Ammon's horn (tissue), 1 donor: Measurements from ENCODE around the gene CFAP210.

ENCODE experiments used
- DNase-seq: peaks from one replicate; pipeline ENCODE4 v3.0.0-alpha.2; 2016; ENCODE audit warnings: low spot score

The CFAP210 gene, protein sequence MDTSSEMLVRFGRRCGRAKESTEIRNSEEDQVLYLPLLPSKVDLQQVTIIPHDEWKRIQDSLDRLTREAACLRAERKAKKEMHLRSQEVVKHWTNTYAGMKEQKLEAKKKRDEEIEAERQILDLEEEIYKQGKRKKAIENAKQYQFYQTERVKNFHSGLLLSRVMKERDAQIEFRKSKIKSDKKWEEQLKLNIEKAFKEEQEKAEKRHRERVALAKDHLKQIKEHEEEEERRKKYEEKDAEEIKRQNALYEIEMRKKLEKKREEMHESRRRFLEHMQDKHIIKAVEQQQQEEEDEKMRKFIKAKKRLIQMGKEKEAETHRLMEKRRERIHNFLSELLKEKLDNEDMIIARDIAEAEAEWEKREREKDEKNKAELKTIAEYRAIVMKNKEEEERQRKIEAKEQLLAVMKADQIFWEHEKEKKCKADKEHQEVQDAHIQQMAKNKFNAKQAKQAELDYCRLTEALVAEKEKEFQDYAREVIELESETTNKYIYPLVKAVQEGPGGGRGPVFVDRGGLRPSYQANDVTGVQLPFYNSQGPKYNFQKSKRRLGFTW

DNA sequence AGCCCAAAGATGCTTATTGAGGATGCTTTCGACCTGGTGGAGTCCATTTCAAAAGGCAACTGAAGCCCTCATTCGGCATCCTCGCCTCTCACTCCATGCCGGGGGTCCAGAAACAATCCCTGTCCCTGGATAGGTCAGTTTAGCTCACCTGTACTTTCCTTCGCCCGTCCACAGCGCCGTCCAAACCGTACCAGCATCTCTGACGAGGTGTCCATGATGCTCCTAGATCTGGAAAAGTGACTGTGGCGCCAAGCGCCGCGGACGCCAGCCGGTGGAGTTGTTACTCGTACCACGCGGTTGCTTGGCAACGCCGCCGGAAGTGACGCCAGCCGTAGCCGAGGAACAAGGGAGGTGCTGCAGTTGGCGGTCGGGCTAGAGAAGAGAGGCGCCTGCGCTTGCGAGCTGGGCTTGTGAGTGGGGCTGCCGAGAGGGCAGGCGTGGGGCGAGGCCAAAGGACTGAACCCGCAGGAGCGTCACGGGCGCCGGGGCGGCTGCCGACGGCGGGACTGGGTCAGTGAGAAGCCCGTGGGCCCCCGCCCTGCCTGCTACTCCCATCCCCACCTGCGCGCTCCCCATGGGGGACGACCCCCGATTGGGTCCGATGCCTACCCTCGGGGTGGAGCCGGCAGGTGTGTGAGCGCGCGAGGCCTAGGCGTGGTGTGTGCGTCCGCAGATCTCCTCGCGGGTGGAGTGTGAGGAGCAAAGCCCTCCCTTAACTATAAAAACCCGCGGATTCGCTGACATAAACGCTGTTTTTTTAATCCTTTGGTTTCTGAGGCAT is at the start of gene CFAP210, which contains the start of gene PHOSPHO2:
CFAP210 (minus strand) TSS at position 293 of the 781 bp plus-strand sequence; CDS start at position 215, 78 bp downstream.
PHOSPHO2 (plus strand) TSS at position 357 of the 781 bp plus-strand sequence. CDS start 6,503 bp downstream, outside the sequence.
- peak; percentile 99 for DNase-seq

DNA sequence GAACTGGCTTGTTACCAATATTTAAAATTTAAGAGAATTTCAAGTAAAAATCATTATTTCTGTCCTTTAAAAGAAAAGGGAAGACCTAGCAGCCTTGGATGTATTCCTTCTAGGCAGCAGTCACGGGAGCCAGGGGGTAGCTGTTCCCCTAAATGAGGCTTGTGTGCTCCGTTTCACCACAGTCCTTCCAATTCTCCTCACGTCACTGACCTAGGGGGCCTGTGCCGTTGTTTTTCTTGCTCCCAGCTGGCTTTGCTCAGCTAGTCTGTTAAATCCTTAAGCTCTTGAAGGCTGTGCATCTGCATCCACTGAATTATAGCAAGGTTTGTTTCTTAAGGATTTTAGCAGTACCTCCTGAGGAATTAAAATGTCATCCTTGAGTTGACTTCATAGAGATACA is 49.3 kb upstream of the CFAP210 start:
- DNase-seq, result peak; percentile 68

DNA sequence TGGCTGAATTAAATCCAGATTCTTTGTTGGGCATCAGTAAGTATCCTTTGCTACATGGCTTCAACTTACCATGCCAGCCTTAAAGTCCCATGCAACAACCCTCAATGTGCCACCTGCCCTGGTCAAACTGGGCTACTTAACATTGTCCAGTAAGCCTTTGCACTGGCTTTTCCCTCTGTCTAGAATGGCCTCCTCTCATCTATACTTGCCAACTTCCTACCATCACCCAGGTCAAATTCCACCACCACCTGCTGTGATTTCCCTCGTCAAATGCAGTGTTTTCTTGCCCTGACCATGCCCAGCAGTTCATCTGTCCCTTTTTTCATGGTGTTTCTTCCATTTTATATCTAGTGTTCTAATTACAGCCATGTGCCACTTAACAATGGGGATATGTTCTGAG is 45.1 kb upstream of the CFAP210 start:
- DNase-seq, result no peak

DNA sequence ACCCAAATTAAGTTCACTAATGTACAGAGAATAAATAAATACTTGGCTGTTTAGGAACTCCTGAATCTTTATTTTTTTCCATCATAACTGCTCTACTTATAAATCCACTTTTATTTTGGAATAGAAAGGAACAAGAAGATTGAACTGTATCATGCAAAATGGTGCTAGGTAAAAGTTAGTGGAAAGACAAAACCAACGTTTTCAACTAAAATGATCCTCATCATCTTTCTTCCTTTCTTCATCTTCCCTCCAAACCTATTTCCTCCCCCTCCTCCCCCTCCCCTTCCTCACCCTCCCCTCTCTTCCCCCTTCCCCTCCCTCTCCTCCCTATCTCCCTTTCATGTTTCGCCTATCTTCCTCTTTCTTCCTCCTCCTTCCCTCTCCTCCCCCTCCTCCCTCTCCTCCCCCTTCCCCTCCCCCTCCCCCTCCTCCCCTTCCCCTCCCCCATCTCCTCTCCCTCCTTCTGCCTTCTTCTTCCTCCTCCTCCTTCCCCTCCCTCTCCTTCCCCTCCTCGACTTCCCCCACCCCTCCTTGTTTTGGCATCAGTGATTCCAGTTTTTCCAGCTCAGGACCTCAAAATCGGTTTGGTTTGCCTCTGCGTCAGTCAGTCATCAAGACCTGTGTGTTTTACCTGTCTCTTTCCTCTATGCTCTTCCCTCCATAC is 44.5 kb upstream of the CFAP210 start:
- DNase-seq, result no peak

DNA sequence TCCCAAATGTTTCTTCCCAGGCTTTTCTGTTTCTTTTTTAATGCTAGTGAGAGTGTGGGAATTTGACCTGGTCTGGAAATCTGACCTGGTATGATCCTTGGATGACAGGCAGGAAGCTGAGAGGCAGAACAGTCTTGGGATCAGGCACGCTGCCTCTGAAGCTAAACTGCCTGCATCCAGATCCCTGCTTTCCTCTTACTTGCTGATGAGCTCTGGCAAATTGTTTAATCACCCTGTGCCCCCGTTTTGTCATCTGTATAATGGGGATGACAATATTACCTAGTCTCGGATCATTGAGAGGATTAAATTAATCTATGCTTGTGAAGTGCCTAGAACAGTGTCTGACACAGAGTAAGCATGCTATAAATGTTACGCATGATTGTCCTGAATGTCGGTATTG is 42.7 kb upstream of the CFAP210 start:
- DNase-seq, result no peak

DNA sequence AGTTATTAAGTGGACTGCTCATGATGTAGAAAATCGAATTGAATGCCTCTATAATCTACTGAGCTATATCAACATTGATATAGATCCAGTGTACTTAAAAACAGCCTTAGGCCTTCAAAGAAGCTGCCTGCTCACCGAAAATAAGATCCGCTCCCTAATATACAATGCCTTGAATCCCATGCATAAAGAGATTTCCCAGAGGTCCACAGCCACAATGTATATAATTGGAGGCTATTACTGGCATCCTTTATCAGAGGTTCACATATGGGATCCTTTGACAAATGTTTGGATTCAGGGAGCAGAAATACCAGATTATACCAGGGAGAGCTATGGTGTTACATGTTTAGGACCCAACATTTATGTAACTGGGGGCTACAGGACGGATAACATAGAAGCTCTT is 41.4 kb upstream of the CFAP210 start:
- DNase-seq, result no peak

DNA sequence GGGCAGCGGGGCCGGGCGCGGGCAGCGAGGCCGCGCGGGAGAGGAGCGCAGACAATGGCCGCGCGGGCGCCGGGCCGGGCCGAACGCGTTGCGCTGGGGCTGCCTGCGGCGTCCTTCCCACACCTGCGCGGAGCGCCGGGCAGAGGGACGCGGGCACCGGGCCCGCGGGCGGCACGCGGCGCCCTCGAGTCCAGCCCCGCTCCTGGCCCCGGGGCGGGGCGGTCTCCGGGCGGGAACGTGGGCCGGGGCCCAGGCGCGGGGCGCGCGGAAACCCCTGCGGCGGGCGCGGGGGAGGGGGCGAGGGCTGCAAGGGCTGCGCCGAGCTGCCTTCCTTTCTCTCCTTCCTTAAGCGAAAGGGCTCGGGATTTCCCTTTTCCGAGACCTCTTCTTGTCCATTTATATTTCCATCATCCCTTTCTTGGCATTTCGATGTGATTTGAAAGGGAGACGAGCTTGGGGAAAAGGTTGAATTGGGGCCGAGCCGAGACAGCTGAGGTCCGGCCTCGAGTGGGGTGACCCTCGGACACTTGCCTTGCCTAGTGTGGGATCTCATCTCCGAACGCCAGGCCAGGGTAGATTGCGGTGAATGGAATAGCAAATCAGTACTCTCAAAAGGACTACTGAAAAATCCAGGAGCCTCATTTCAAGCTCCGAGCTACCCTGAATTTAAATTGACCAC is 40.1 kb upstream of the CFAP210 start:
- DNase-seq, result no peak

DNA sequence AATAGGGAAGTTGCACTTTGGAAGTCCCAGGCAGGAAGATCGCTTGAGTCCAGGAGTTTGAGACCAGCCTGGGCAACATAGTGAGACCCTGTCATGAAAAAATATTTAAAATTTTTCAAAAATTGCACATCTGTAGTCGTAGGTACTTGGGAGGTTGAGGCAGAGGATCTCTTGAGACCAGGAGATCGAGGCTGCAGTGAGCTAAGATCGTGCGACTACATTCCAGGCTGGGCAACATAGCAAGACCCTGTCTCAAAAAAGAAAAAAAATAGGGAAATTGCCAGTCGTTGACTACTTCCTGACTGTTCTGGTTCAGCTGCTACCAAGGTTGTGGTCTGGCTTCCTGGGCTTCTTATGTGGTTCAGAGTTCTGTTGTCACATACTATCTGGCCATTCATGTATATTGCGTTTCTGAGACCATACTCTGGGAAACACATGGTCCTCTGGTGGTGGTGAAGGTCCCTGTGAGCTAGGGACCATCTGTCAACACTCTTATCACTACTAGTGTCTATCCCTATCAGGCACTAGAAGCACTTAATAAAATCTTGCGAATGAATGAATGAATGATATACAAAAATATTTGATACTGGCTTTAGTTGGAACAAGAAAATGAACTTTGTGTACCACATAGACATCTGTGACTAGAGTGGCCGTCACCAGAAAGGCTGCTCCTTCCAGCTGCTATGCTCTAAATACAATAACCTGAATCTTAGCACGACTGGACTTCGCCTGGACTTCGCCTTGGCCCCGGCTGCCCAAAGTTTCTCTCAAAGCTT is 38.6 kb upstream of the CFAP210 start:
- no peak for DNase-seq

DNA sequence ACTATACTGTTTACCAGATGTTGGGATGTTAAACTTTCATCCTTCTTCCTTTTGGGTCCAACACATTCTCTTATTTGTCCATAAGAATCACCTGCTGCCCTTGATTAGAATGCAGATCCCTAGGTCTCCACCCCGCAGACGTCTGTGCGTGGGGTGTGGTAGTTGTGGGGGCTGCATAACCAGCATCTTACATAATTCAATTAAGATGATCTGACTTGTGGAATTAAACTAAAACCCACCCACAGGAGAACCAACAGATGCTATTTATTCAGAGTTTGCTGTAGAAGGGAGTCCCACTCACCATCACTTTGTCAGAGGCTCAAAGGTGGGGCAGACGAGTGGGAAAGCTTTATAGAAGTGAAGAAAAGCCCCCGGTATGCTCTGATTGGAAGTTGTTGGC is 37.9 kb upstream of the CFAP210 start:
- no peak for DNase-seq

DNA sequence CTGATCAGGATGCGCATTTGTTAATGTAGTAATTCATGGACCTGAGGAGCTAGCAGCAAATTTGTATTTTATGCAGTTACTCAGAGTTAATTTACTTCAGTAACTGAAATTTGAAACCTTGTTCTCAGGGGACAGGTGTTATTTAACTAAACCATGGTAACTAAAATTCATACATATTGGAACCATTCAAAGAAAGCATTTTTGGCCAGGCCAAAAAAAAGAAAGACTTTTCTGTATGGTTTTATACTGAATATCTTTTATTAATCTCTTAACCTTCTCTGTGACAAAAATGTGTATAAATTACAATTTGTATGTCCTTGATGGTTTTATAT is 35.0 kb upstream of the CFAP210 start:
- DNase-seq, result no peak

DNA sequence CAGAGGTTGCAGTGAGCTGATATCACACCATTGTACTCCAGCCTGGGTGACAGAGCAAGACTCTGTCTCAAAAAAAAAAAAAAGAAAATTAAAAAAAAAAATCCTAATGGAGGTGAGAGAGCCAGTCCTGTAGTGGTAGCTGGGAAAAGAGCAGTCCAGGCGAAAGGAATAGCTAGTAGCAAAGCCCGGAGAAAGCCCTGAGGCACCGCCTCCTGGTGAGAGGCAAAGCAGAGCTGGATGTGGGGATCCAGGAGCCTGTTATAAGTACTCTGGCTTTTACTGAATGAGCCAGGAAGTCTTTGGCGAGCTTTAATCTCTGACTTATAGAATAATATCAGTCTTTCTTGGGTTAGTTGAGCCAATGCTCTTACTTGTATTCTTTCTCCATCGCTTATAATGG is 32.9 kb upstream of the CFAP210 start:
- no peak for DNase-seq

DNA sequence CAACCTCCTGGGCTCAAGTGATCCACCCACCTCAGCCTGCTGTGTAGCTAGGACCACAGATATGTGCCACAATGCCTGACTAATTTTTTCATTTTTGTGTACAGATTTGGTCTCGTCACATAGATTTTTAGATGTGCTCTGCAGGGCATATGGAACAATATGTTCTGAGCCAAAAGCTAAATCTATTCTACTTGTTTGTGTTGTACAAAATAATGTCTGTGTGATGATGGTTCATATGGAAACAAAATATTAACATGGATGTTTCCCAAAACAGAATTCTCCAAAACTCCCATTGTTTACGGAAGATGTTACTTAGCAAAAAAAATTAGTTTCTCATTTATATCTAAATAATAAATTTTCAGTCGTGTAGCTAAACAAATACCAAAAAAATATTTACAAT is 26.8 kb upstream of the CFAP210 start:
- no peak for DNase-seq

DNA sequence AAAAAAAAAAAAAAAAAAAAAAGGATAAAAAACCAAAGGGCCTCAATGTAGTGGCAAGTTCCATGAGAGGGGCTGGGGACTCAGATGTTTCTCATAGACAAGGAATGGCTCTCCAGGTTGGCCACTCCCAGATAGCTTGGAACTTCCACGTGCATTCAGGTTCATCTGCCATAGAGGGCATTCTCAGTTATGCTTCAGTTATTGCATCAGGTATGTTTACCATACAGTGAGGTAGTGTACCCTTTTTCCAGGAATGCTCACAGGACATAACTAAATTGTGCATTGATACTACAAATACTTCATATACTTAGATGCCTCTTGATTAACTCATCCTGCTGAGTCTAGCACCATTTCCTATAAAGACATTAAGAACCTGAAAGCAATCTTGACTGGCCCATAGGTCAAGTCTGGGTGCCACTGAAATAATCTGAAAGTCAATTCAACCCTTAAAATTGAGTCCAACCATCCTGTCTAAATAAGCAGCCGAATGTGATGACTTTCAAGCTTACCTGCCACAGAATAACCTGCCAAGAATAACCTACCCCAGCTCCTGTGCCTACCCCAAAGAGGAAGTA is 24.8 kb upstream of the CFAP210 start:
- DNase-seq, result no peak

DNA sequence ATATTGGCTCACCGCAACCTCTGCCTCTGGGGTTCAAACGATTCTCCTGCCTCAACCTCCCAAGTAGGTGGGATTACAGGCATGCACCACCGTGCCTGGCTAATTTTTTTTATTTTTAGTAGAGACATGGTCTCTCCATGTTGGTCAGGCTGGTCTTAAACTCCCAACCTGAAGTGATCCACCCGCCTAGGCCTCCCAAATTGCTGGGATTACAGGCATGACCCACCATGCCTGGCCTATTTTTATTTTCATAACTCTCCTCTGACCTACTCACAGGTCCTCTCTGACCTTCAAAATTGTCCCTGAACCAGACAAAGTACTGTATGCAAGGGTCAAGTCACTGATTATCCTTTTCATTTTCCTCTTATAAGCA is 23.5 kb upstream of the CFAP210 start:
- no peak for DNase-seq

DNA sequence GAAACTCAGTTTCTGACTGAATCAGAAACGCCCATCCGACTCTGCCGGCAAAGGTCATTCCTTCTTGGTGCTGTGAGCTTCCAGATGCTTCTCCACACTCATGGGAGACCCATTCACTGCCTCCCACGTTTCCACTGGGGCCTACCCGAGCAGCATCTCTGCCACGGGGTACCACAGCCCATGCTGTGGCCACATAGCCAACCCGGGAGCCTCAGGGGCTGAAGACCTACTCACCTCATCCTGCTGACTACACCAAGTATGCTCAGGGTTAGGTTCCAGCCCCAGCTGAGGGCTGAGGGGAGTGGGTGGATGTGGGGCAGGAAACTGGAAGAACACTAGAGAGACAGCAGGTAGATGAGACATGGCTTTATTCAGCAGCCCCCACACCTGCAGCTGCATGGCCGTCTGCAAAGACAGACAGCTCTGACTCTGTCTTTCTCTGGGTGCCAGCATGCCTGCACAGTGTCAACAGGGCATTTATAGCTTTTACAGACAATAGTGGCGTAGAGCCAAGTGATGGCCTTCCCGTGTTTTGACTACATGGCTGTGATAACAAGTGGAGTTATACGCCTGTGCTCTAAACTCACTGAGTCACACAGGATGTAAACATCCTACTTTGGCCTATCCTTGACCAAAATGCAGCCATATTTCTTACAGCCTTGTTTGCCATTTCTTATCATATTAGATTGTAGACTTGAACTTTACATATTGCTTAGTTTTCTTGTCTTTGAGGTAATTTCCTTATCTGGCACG is 22.9 kb upstream of the CFAP210 start:
- no peak for DNase-seq

DNA sequence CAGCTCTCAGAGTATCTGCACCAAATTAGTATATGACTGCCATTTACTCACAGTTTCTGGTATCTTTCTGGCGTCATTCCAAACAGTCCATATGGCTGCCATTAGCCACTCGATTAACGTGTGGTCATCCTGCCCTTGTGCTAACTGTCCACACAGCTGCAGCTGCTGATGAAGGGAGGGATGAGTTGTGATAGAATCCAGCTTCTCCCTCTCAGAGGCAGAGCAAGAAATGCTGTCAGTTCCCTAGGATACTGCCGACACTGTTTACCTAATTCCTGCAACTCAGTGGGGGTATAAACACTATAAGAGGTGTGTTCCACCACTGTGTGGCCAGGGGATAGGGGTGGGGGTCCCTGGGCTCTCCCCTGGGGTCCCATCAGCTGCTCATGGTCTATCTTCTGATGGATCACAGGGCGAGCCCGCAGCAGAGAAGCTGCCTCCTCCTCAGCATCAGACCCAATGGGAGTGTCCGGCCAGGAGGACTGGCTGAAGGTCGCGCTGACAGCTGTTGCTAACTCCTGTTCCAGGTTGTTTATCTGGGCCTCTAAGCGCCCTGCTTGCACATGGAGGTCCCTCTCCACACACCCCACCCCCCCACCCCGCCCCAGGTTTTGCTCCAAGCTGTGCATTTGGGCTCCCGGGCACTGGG is 22.2 kb upstream of the CFAP210 start:
- no peak for DNase-seq

DNA sequence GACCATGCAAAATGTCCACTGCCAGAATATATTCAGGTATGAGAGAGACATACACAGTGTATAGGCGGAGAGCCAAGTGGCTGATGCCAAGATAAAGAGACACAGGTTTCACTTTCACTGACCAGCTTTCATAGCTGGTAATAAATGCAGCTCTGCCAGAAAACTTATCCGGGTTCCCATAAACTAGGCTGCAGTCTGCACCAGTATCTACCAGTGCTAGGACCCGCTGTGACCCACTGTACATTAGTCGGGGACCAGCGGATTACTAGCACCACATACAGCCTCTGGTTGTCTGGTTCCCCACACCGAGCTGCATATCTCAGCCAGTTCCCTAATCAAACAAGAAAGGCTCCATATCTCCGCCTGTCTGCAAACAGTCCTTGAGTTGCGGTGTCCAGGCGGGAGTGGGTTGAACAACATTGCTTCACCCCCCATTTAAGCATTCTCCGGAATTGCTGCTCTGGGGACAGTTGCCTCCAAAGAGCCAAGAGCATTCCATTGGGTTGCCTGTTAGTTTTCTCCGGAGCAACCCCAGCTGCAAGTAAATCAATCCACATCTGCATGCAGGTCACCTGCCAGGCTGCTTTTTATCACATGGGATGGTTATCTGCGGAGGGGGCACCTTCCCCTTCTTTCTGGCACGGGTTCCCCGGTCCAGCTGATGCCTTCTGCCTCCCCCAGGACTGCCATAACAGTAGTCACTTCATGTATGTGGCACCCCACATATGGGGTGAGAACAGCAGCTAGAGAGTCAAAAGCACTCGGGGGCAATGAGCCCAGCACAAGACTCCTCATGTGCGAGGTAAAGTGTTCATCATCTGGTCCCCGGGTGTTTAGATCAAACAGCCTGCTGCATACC is 21.4 kb upstream of the CFAP210 start:
- no peak for DNase-seq

DNA sequence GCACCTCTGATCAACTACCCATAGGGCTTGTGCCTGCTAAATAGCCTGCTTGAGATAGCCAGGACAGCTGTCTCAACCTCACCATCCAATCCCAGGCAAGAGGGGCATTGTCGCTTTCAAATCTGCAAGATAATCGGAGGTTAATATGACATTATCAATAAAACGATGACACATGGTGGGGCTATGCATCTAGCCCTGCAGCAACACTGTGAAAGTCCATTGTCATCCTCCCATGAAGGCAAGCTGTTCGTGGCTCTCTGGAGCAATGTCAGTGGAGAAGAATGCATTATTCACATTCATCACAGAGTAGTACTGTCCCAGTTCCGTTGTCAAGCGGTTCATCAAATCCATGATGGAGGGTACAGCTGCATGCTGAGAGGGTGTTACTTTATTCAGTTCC is 20.5 kb upstream of the CFAP210 start:
- DNase-seq, result peak; percentile 81

DNA sequence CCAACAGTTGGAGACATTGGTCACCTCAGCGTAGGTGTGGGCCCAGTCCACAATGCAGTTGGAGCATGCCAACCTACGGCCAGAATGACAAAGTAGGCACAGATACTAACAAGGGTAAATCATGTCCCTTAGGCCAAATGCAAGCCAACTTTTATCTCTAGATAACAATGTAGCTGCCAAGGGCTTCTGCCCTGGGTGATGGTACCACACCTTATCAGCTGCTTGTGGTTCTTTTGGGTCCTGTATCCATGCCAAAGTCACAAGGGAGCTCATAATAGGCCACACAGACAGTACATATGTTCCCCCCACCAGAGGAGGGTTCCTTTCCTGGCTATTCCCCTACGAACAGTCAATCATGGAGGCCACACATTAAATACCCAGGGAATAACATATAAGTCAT is 19.1 kb upstream of the CFAP210 start:
- DNase-seq, result no peak
